Forelimb muscle (tissue), 1 donor: ENCODE measurements around the gene RFTN1. TPM values are rescaled to one million over a fixed set of nuclear protein-coding genes. Genes with fewer than 3 reads are reported as not detected.
"Not testable (repeated sequence)": the region's sequence is repeated elsewhere in the genome, so short reads cannot be mapped to it uniquely, and the experiment has no call there.

Experiments used
- DNase-seq: peaks from one replicate; pipeline ENCODE4 v3.0.0-alpha.2; 2013; ENCODE audit warnings: low read depth
- polyA plus RNA-seq: library from polyadenylated mRNA; unstranded; fragments of 120-200 nt; gene quantifications from one replicate; pipeline ENCODE4 v1.2.1, GENCODE V29; 2013; ENCODE audit not compliant: insufficient read length

RFTN1 gene
- polyA plus RNA-seq, 1 donor, result 12.1 TPM

DNA sequence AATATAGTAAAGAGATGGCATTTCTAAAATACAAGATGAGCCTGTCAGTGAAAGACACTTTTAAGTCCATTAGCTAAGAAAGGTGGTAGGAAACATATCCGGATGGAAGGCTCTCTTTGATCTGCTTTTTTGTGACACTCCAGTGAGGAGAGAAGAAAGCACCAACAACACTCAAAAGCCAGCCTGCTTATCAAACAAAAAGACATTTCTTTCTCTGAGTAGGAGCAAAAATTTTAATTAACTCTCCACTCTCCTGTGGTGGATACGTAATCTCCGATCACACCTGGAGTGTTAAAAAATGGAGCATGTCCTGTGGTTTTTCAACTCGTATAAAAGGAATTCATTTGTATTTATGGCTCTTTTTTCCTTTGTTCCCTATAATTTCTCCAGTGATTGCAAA, 183.1 kb downstream of the RFTN1 start:
- DNase-seq, result no peak

- no peak for DNase-seq
Observed at GRCh38 chr3:16329826-16330129, 183.7 kb downstream of the RFTN1 start.

GRCh38 chr3:16329036-16329825, 184.3 kb downstream of the RFTN1 start:
- DNase-seq, result no peak

- DNase-seq, result no peak
Observed at GRCh38 chr3:16328124-16328523, 185.4 kb downstream of the RFTN1 start.

GRCh38 chr3:16326724-16327349, 186.7 kb downstream of the RFTN1 start:
- no peak for DNase-seq

- no peak for DNase-seq
Observed at GRCh38 chr3:16325850-16326249, 187.6 kb downstream of the RFTN1 start.

DNA sequence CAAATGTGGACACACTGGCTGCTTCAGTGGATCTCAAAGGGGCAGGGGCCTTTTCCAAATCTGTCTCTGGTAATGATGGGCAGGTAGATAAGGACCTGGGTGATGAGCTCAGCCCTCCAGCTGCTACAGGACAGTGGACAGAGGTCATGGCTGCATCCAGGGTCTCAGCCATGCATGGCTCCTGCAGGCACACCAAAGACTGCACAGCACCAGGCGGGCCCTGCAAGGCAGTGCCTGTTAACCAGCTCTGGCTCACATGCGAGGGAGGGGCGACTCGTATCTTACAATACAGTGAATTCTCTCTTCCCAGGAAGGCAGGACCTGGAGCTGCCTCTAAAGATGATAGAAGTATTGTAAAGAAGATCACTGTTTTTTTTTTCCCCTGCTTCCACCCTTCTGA, 189.8 kb downstream of the RFTN1 start:
- DNase-seq, result no peak

GRCh38 chr3:16322189-16322588, 191.3 kb downstream of the RFTN1 start:
- no peak for DNase-seq

DNA sequence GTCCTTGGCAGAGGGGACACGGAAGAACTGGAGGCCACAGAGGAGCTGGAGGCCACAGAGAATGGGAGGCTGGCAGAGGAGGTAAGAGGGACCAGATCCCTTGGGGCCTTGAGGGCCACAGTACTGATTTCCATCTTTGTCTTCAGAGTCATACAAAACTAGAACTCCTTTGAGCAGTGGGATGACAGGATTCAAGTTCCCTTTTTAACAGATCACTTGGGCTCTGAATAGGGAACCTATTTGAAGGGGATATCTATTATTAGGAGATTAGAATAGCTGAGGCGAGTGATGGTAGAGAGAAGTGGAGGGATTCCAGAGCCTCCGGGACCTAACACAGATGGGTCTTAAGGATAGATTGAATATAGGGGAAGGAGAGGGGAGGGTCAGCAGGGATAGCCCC, 192.8 kb downstream of the RFTN1 start:
- no peak for DNase-seq

DNA sequence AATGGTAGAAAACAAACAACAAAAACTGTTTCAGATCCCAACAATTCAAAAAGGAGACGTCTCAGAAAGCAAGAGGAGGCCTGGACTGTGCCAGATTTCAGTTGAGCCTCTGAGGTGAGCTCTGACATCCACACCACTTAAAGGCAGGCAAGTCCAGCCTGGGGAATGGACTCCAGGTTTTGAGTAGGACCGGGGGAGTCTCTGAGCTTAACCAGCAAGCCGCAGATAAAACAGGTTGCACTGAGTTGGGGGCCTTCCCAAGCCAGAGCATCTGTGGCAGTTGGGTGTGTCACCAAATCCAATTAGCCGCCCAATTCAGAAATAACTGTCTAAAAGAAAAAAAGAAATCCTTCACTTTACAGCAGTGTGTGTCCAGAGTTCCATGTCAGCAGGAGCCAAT, 193.8 kb downstream of the RFTN1 start:
- no peak for DNase-seq

GRCh38 chr3:16319307-16319706, 194.2 kb downstream of the RFTN1 start:
- no peak for DNase-seq

GRCh38 chr3:16318176-16318575, 195.3 kb downstream of the RFTN1 start:
- DNase-seq, result no peak

GRCh38 chr3:16317561-16317945, 195.9 kb downstream of the RFTN1 start:
- no peak for DNase-seq

DNA sequence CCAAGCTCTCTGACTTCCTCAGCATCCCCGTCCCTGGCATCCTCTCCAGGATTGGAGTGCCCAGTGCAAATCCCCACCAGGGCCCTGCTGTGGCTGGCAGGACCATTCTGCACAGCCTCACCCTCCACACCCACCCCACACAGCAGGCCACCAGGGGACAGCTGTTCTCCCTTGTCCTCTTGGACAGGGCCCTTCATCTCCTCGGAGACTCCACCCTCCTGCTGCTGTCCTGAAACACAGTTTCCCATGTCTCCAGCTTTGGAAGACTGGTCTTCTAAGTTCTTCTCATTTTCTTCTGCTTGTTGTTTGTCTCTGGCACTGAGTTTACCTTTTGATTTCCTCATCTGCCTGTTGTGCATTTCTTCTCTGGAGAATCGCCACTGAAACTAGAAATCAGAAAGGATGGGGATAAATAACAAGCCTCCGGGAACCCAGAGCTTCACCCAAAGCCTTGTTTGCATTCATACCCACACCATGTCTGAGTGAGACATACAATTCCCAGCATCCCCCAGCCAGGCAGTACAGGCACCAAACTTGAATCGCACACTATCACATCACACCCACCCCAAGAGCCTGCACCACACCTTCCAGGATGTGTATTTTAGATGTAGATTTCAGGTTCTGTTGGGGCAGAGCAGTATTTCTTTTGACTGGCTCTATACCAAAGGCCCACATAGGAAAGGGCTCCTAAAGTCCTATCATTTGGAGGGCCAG, 196.5 kb downstream of the RFTN1 start:
- no peak for DNase-seq

GRCh38 chr3:16316396-16316795, 197.1 kb downstream of the RFTN1 start:
- no peak for DNase-seq

DNA sequence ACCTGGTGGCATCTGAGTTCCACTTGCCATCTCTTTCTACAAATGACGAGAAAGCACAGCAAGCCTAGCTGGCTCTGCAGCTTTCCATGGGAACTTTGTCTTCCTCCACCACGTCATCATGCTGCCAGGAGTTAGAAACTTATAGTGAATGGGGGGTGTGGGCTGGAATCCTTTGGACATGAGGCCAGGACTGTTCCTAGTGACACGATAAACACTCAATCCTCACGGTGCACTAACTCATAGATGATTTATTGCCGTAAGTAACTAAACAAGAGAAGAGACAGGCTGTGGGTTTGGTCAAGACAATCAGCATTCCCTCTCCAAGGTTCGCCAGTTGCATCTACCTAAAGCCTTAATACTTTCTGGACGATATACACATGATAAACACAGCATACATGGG, 197.9 kb downstream of the RFTN1 start:
- DNase-seq, result no peak

GRCh38 chr3:16313886-16314645, 199.4 kb downstream of the RFTN1 start:
- DNase-seq, result no peak

GRCh38 chr3:16311960-16312451, 201.5 kb downstream of the RFTN1 start:
- no peak for DNase-seq

DNA sequence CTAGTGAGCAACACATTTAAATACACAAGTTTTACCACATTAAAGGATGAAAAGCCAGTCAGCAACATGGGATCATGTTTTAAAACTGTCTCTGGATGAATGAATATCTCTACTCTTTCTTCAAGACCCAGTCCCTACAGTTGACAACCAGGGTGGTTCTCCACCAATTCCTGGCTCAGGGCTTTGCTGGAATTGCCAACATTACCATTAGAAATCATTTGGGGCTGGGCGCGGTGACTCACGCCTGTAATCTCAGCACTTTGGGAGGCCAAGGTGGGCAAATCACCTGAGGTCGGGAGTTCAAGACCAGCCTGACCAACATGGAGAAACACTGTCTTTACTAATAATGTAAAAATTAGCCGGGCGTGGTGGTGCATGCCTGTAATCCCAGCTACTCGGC, 203.0 kb downstream of the RFTN1 start:
- not testable (repeated sequence) for DNase-seq

DNA sequence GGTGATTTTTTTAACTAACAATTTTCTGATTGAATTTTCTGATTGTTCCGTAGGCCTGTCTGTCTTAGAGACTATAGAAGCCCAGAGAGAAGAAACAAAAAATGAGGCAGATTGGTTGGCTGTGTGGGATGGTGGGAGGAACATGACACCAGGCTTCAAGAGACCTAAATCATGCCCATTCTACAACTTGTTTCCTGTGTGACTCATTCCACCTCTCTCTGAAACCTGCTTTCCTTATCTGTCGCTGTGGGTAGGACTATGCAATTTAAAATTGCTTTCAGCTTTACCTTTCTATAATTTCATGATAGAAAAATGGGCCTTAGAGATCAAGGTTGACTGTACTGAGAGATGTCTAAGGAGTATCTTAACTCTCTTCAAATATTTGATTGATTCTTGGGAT, 203.9 kb downstream of the RFTN1 start:
- DNase-seq, result no peak

DNA sequence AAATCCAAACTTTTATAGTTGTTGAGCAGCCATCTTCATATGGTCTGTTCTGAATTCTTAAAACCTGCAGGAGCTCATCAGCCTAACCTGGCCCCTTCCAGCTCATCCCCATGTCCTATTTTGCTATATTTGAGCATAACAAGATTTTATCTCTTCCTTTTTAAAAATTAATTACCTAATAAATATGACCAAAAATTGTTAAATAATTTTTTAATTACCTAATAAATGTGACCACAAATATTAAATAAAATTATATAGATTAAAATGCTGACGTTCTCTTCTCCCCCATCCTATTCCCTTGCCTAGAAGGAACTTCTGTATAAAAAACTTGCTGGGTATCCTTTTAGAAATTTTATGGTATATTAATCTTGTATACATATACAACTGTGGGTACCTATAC, 204.8 kb downstream of the RFTN1 start:
- no peak for DNase-seq
